T-helper 22 cell (primary cell): ENCODE measurements around the gene CHRM4.
A peak's percentile ranks its signal among the peaks of the same experiment; 100 is the strongest.

Experiments
- DNase-seq: peaks from one replicate; pipeline ENCODE4 v3.0.0-alpha.2; 2020; ENCODE audit warnings: low read depth

The CHRM4 gene

DNA sequence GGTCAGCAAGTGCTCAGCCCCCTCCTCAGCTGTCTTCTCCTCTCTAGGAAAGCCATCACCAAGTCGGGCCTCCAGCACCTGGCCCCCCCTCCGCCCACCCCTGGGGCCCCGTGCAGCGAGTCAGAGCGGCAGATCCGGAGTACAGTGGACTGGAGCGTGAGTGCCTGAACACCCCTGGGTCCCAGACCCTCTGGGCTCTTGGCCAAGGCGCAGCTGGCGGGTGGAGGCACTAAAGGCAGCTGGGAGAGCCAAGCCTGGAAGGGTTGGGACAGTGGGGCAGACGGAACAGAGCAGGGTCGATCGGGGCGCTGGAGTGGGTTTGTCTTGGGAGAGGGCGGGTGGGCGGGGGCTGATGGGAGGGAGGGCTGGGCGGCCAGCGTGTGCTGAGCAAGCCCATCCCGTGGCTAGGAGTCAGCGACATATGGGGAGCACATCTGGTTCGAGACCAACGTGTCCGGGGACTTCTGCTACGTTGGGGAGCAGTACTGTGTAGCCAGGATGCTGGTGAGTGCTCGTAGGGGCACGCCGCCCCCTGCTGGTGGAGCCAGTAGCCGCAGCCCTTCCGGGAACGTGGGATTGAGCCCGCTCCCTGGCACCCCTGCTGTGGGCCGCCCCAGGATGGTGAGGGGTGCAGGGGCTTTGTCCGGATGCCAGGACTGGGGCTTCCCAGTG is 24.2 kb downstream of the CHRM4 start:
- peak; percentile 35 for DNase-seq

DNA sequence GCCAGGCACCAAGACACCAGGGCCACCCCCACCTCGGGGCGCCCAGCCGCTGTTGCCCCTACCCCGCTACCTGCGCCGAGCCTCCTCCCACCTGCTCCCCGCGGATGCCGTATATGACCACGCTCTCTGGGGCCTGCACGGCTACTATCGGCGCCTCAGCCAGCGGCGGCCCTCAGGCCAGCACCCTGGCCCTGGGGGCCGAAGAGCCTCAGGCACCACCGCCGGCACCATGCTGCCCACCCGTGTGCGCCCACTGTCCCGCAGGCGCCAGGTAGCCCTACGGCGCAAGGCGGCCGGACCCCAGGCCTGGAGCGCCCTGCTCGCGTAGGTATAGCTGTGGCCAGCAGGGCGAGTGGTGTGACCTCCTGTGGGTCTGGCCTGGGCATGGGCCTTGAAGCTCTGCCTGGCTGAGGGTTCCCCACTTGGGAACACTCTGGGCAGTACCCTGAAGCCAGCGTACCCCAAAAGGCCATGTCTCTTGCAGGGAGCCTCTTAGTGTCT is 24.9 kb downstream of the CHRM4 start:
- DNase-seq: no peak

DNA sequence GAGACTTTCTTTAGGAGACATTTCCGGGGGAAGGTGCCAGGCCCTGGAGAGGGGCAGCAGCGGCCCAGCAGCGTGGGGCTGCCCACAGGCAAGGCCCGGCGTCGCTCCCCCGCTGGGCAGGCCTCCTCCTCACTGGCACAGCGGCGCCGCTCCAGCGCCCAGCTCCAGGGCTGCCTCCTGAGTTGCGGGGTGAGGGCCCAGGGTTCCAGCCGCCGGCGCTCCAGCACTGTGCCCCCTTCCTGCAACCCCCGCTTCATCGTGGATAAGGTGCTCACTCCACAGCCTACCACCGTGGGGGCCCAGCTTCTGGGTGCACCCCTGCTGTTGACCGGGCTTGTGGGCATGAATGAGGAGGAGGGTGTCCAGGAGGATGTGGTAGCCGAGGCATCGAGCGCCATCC is 25.3 kb downstream of the CHRM4 start:
- DNase-seq: no peak

DNA sequence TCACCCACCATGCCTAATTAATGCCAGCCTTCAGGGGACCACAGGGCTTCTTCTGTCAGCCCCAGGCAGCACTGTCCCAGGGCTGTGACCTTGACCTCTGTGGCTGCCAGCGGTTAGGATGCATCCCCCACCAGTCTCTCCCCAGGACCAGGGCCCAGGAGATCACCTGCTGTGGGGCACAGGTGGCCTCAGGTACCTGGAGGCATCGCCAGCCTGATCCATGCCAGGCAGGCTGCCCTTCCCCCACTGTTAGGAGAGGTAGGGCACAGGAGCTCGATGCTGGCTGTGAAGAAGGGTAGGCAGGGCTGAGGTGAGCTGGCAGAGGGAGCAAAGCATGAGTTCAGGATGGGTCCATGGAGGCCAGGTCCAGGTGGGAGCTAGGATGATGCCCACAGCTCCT is 26.8 kb downstream of the CHRM4 start:
- no peak for DNase-seq

DNA sequence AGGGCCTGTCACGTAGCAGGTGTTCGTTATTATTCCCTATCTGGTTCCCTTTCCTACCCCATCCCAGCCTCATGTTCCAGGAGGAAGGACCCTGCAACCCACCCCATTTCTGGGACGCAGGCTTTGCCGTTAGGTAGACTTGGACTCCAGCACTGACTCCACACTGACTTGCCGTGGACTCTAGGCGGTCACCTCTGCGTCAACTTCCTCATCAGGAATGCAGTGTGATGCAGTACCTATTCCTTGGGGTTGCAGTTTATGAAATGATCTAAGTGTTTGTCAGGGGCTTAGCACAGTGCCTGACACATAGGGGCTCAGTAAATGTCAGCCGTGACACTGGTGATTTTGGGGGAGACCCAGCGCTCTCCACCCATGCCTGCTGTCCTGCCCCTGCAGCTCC is 27.5 kb downstream of the CHRM4 start:
- DNase-seq: no peak

DNA sequence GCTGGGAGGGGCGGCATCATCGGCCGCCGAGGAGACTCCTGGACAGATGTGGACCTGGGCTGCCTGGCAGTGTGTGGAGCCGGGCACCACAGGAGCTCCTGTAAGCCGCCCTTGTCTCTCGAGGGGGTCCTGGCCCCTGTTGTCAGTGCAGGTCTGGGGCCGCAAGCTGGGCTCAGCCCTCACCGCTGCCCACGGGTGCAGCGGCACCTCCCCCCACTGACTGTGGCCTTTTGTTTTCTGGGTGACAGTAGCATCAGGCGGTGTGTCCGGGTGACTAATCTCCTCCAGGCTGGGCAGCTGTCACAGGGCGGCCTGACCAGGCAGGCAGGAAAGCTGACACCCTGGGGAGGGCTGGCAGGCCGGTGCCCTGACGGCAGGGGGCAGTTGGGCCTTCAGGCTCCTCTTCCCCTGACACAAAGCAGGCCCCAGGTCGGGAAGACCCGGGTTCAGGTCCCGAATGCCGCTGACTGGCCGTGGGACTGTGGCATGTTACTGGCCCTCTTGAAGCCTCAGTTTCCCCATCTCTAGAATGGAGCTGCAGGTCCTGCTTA is 28.0 kb downstream of the CHRM4 start:
- no peak for DNase-seq

DNA sequence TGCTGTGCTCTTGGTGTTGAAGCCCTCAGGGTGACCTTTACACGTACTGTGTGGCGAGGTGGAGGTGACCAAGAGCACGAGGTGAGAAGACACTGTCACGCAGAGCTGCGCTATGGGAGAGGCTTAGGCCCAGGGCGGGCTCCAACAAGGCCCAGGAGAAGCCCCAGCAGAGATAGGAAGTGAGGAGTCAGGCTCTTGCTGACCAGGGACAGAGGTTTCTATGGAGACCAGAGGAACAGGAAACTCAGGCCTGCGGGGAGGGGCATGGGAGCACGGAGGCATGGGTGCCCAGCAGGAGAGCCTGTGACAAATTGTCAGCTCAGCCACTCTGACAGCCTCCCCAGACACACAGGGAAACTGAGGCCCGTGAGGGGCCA is 28.6 kb downstream of the CHRM4 start:
- no peak for DNase-seq

DNA sequence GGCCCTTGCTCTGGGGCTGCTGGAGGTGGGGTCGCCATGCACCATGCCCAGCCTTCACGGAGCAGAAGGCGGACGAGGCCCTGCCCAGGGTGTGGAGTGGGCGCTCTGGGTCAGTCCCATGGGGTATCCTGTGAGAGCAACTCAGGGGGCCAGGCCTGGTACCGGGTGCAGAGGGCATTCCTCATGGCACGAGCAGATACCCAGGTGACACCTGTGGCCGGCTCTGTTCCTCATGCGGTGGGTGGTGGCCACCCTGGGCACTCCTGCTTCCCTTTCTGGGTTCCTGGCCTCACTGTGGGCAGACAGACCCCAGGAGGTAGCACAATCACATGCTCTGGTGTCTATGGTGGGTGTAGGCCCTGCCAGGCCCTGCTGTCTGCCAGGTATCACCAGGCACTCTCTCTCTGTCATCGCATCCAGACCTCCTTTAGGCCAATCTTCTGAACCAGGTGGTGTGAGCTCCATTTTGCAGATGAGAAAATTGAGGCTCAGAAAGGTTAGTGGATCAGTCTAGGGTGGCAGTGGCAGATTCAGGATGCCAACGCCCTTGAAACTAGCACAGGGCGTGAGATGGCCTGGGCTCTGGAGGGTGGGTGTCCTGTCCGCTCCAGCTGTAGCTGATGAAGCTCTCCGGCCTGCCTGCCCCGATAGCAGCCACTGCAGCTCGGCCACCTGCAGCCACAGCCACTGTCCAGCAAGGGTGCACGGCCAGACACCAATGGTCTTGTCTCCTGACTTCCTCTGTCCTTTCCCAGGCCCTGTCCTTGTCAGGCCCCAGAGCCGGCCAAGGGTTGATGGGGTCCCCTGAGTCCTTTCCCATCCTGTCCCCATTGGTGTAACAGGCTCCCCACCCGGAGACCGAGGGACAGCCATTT is 29.2 kb downstream of the CHRM4 start:
- no peak for DNase-seq

DNA sequence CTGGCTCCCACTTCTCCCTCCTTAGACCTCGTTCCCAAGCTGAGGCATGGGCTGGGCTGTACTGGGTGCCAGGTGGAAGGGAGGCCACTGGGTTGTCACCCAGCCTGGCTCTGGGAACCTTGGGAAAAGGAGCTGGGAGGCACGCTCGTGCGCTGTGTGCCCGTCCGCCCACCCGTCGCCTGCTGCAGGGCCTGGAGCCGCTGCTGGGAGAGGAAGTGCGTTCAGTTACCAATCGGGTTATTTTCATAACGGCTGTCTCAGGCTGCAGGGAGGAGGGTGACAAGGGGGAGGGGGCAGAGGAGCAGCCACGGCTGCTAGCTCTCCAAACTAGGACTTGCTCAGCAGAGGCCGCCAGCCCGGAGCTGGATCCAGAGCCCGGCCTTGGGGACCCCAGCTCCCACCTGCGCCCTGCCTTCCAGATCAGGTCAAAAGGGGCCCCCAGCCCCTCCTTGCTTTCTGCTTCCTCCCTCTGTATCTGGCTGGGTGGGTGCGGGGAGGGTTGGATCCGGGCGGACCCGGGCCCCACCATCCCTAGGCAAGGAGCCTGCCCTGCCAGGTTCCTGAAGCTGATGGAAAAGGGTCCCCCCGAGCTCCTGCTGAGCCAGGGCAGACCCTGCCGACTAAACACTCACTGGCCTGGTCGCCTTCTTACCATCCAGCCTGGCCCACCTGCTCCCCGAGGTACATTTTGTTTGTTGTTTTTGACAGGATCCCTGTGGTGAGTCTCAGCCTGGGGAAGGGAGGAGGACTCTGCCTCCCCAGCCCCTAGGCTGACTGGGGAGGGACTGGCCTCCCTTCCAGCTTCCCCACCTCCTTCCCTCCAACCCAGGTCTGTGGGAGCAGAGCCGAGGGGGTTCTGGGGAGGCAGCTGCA is 30.1 kb downstream of the CHRM4 start:
- DNase-seq: peak; percentile 42

DNA sequence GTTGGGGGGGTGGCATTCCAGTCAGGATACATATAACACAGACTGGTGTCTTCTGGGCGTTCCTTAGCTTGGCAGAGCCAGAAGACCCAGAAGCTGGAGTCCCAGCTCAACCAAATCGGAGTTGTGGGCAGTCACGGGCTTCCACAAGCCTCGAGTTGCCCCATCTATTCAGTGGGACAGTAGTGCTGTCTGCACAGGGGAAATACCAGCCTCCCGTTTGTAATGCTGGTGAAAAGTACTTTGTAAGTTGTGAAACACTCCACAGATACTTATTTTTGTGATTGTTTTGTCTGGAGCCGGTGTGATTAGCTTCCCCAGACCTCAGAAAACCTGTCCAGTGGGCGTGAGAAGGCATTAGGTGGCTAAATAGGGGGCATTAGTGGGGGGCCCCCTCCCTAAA is 30.7 kb downstream of the CHRM4 start:
- DNase-seq: no peak

DNA sequence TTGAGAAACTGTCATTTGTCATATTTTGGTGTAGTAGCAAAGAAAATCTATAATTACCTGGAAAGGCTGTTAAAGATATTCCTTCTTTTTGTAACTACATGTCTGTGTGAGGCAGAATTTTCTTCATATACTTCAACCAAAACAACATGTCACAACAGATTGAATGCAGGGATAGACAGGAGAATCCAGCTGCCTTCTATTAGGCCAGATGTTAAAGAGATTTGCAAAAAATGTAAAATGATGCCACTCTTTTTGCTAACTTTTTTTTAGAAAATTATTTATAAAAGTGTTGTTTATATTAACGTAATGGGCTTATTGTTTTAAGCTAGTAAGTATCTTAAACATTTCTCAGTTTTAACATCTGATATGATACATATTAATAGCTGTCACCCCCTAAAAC is 31.6 kb downstream of the CHRM4 start:
- no peak for DNase-seq

DNA sequence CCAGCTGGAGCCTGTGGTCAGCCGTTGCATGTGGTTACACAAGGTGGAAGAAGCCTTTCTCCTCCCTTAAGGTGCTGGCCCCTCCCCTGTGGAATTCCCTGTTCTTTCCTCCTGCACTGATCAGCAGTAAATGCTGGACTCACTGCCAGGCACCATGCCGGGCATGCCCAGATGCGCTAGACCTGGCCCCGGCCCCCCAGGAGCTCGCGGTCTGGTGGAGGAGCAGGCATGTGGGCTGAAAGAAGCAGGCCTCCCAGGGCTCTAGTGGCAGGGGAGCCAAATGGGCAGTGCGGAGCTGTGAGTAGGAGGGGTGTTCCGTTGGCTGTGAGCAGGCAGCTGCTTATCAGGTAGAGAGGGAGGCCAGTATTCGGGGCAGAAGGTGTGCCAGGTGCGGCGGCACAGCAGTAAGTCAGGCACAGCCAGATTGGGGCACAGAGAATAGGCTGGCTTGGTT is 34.1 kb downstream of the CHRM4 start:
- DNase-seq: no peak

DNA sequence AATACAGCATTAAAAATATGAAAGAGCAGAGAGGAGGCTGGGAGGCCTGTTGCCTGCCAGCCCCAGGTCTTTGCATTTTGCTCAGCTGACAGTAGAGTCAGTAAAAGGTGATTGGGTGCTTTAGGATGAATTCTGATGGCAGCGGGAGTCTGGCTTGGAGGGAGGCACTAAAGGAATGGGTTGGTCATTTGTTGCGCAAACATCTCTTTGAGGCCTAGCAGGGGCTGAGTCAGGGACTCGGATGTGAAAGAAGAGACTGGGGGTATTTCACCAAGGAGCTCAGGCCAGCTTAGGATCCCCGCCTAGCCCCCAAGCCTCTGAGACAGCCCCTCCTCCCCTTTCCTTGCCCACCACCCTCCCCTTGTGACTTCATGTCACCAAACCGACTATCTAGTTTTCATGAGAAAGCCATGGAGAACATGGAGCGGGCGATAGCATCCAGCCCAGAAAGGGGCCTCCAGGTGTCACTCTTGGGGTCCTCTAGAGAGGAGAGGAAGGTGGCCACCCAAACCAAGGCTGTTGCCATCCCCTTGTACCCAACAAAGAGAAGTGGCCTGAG is 34.6 kb downstream of the CHRM4 start:
- no peak for DNase-seq

DNA sequence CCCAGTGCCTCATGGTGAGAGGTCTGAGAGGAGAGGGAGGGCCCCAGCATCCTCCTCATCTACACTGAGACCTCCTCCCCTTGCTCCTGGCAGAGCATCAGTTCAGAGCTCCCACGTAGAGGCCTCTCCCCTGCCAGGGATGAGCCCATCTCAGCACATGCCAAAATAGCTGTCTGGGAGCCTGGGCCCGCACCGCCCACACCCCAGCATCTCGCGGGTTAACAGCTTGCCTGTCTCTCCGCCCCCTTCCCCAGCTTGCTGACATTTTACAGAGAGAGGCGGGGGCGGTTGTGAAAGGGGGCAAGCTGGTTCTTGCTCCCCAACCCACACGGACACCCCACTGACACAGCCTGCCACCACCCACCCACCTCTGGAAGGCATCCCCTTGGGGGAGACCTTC is 37.9 kb downstream of the CHRM4 start:
- DNase-seq: no peak

DNA sequence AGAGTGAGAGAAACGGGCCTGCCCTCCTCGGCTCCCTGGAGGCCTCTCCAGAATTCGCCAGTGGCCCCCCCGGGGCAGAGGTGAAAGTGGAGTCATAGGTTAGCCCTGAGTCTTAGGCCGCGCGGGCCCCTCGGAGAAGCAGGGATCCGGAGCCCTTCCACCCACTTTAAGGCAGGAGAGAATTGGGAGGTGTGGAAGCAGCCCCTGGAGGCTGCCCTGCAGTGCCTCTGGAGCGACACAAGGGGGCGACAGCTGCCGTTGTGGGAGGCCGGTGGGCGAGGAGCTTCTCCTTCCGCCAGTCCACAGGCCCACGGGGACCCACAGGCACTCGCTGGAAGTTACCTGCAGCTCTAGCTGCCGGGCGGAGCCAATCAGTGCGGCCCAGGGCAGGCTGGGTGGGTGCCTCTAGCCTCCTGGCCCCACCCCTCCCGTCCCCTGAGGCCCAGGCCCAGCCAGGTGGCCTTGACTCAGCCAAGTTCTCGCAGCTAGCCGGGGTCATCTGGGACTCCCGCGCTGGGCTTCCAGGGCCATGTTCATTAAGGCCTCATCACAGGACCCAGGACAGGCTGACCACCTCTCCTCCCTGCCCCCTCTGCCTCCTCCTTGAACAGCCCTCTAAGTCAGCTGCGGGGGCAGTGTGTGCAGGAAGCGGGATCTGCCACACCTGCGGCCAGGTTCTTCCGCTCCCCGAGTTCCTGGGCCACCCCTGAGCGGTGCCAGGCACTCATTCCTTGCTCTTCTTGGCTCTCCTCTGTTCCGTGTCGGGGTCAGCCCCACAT is 39.3 kb downstream of the CHRM4 start:
- peak; percentile 80 for DNase-seq

DNA sequence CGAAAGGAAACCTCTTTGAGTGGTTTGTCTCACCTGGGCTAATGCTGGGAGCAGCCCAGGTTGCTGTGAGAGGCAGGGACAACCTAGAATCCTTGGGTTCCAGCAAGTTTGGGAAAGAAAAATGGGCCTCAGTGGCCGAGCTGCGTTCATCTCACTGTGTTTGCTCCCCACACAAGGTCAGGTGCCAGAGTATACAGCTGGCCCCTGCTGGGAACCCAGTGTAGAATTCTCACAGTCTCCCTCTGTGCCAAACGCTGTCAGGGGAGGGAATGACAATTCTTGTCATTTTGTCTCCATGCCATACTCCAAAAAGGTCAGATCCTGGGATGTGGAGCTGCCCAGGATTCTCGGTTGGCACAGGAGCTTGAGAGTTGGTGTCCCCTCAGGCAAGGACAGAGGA is 40.0 kb downstream of the CHRM4 start:
- no peak for DNase-seq

DNA sequence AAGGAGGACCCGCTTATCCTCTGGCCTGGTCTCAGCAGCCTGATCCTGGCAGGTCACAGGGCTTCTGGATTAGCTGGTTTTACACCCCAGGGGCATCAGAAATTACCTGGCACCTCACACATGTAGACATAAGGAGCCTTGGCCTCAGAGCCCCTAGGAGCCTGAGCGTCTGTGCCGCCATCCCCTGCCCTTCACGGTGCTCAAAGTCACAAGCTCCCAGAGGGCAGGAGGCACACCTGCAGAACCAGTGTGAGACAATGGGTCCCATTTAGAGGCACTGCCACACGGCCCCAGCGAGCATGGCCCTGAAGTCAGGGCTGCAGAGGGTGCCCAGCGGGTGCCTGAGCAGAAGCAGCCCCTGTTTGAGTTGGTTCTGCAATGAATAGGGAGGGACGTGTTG is 40.4 kb downstream of the CHRM4 start:
- DNase-seq: no peak

DNA sequence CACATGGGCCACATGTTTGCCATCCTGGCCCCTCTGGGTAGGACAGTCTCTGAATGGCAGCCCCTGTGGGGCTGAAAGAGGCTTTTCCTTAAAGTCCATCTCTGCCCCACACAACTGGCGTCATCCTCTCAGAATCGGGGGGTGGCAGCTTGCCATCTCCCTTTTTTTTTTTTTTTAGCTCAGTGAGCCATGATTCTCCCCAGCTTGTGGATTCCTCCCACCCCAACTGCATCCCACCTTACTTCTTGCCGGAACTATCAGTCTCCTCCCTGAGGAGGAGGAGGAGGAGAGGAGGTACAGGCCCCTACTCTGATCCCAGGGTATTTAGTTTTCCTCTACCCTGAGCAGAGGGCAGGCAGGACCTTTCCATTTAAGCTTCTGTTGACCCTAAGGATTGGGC is 40.9 kb downstream of the CHRM4 start:
- no peak for DNase-seq

DNA sequence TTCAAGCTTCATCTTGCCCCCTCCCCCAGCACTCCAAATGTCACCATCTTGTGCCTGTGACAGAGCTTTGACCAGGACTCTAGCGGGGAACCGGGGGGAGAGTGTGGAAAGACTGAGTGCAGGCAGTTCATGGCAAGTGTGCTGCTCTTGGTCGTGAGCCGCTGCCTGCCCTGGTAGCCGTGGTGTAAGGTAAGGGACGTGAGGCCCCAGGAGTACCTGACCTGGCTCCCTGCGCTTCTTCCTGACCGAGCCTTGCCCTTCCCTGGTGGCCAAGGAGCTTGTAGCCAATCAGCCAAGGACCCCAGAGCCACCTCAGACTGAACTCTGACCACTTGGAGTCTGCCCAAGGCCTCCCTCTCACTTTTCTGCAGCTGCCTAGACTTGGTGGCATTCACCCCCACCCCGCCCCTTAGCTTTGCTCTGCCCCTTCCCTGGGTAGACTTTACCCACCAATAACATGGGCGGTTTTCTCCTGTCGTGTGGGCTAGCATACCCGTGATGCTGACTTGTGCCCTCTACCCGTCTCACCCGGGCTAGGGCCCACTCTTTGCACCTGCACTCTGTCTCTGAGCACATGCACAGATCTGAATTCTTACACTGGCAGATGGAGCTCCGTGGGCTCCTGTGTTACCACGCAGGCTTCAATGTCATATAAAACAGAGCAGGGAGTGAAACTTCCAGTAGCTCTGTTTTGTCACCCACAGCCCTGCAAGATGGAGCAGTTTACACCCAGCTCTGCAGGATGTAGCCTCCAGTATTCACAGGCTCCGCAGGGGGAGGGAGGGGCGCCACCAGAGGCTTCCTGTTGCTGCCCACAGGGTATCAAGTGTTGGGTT is 42.8 kb downstream of the CHRM4 start:
- DNase-seq: peak; percentile 30
